Smooth muscle cell (in vitro differentiated cells): Measurements from ENCODE around the gene FAM120AOS. TPM values are rescaled to one million over a fixed set of nuclear protein-coding genes. Genes with fewer than 3 reads are reported as not detected.

ENCODE experiments used
- DNase-seq: peaks from one replicate; lab custom pipeline; 2025; ENCODE audit not compliant: unreplicated experiment; lab: John Stamatoyannopoulos, UW
- H2AFZ ChIP-seq: fragments of 200-600 bp; sonication (generic); 2 replicates; pipeline ENCODE4 v1.6.0; 2016; ENCODE audit warnings: antibody characterized with exemption, low read depth, mild to moderate bottlenecking
- H3F3A ChIP-seq: fragments of 200-600 bp; sonication (generic); 2 replicates; pipeline ENCODE4 v1.6.0; 2017; ENCODE audit warnings: antibody characterized with exemption, low read depth
- H3K27ac ChIP-seq: fragments of 200-600 bp; sonication (generic); 2 replicates; pipeline ENCODE4 v1.5.1; 2016; ENCODE audit warnings: low read depth, mild to moderate bottlenecking
- H3K27me3 ChIP-seq: fragments of 200-600 bp; sonication (generic); 2 replicates; pipeline ENCODE4 v1.6.1; 2016; ENCODE audit warnings: low read depth, mild to moderate bottlenecking
- H3K36me3 ChIP-seq: fragments of 200-600 bp; sonication (generic); 2 replicates; pipeline ENCODE4 v1.5.1; 2016; ENCODE audit warnings: low read depth
- H3K4me1 ChIP-seq: fragments of 200-600 bp; sonication (generic); 2 replicates; pipeline ENCODE4 v1.5.1; 2016; ENCODE audit warnings: low read depth
- H3K4me2 ChIP-seq: fragments of 200-600 bp; sonication (generic); 2 replicates; pipeline ENCODE4 v1.6.0; 2016; ENCODE audit warnings: mild to moderate bottlenecking
- H3K4me3 ChIP-seq: fragments of 200-600 bp; sonication (generic); 2 replicates; pipeline ENCODE4 v1.5.1; 2016; ENCODE audit warnings: mild to moderate bottlenecking
- H3K79me2 ChIP-seq: fragments of 200-600 bp; sonication (generic); 2 replicates; pipeline ENCODE4 v1.6.0; 2016; ENCODE audit warnings: low read depth, mild to moderate bottlenecking
- H3K9ac ChIP-seq: fragments of 200-600 bp; sonication (generic); 2 replicates; pipeline ENCODE4 v1.6.0; 2016; ENCODE audit warnings: low read depth
- H3K9me3 ChIP-seq: fragments of 200-600 bp; sonication (generic); replicated peaks from 2 replicates; pipeline ENCODE4 v1.5.1; 2016; ENCODE audit warnings: low read depth
- H4K20me1 ChIP-seq: fragments of 200-600 bp; sonication (generic); 2 replicates; pipeline ENCODE4 v1.6.0; 2016; ENCODE audit warnings: low read depth
- CTCF ChIP-seq: fragments of 200-600 bp; sonication (generic); IDR thresholded peaks from 2 replicates; pipeline ENCODE4 v1.5.1; 2017; ENCODE audit warnings: borderline replicate concordance, mild to moderate bottlenecking, antibody characterized with exemption; ENCODE audit not compliant: insufficient read depth, poor library complexity, severe bottlenecking
- WGBS: methylation state at CpG from one replicate; pipeline ENCODE4 v1.1.7; 2016; ENCODE audit warnings: low lambda C conversion rate; 5-methylcytosine and 5-hydroxymethylcytosine counted together
- polyA plus RNA-seq: library from polyadenylated mRNA; unstranded; fragments of >200 nt; fragmentation: Nextera tagmentation; extraction: Ambion mirVana; gene quantifications from 2 replicates; pipeline ENCODE4 v1.2.1, GENCODE V29; 2016
- total RNA-seq: library from RNA; depleted of rRNA; stranded (reverse); fragments of >200 nt; gene quantifications from 2 replicates; pipeline ENCODE4 v1.2.3, GENCODE V29; 2014

The FAM120AOS gene
- total and polyA plus RNA-seq, 2 experiments from 2014 or later, result 18.7 to 28.8 TPM

DNA sequence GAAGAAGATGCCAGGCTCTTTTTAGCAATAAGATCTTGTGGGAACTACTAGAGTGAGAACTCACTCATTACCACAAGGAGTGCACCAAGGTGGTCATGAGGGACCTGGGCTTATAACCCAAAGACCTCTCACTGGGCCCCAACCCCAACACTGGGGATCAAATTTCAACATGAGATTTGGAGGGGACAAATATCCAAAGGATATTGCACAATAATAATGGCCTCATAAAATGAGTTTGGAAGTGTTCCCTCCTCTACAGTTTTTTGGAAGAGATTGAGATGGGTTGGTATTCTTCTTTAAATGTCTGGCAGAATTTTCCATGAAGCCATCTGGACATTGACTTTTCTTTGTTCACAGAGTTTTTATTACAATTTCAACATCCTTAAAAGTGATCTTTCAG, 39.9 kb downstream of the FAM120AOS start:
- TF ChIP-seq CTCF, result no peak
- Histone ChIP-seq H3K4me2 (no peak overlapping the region), H3K79me2 (no peaks in the 10 kb centered on the region), H3K9me3 (no peaks in the 10 kb centered on the region), H3K36me3 (no peaks in the 10 kb centered on the region), H3K4me3 (no peak overlapping the region), H4K20me1 (no peaks in the 10 kb centered on the region), H3K9ac (no peak overlapping the region), H3K27ac (no peak overlapping the region), H3K4me1 (no peaks in the 10 kb centered on the region), H3K27me3 (peaks cover 4% of the 10 kb centered on the region), H2AFZ (no peak overlapping the region), H3F3A (no peaks in the 10 kb centered on the region)
- DNase-seq, result no peak

GRCh38 chr9:93406371-93406770, 47.0 kb downstream of the FAM120AOS start:
- no peak overlapping the region for H3K27ac ChIP-seq
- no peaks in the 10 kb centered on the region for H3K9me3 ChIP-seq
- H3K4me1 ChIP-seq, result no peaks in the 10 kb centered on the region
- H3K27me3 ChIP-seq, result peaks cover 11% of the 10 kb centered on the region
- no peak overlapping the region for H3K9ac ChIP-seq
- no peak overlapping the region for H2AFZ ChIP-seq
- no peak overlapping the region for H3K4me3 ChIP-seq
- no peak for TF ChIP-seq CTCF
- no peaks in the 10 kb centered on the region for H3K36me3 ChIP-seq
- no peak overlapping the region for H3K4me2 ChIP-seq
- no peaks in the 10 kb centered on the region for H3K79me2 ChIP-seq
- H3F3A ChIP-seq, result no peaks in the 10 kb centered on the region
- H4K20me1 ChIP-seq, result no peaks in the 10 kb centered on the region
- DNase-seq, result no peak
- WGBS, result 96% methylated on average over 5 of the region's 5 CpGs

DNA sequence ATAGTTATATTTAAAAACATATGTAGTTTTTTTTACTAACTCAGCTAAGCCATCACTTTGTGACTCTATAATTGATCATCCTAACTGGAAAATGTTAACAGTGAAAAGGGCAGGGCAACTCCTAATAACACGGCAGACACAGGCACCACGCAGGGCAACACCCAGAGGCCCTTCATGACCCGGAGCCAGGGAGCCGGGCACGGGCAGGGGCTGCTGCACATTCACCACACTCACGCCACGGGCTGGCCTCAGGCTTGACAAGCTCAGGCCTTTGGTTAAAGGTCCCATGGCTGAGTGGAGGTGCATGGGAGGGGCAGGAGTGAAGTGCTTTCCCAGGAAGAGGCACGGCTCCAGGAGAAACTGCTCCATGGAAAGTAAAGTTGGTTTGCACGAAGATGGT, 54.9 kb downstream of the FAM120AOS start:
- 91% methylated on average over 9 of the region's 9 CpGs for WGBS
- Histone ChIP-seq H3K27me3 (peaks cover 4% of the 10 kb centered on the region), H3K36me3 (no peaks in the 10 kb centered on the region), H3K79me2 (no peaks in the 10 kb centered on the region), H3K9ac (no peak overlapping the region), H3K4me3 (no peak overlapping the region), H3K4me1 (no peaks in the 10 kb centered on the region), H3K4me2 (no peak overlapping the region), H3K27ac (no peak overlapping the region), H4K20me1 (no peaks in the 10 kb centered on the region), H3K9me3 (no peaks in the 10 kb centered on the region), H3F3A (no peaks in the 10 kb centered on the region), H2AFZ (no peak overlapping the region)
- no peak for DNase-seq
- no peak for TF ChIP-seq CTCF

GRCh38 chr9:93397661-93398373, 55.6 kb downstream of the FAM120AOS start:
- H3K27ac ChIP-seq, result no peak overlapping the region
- H3K4me1 ChIP-seq, result no peaks in the 10 kb centered on the region
- WGBS, result 78% methylated on average over 10 of the region's 10 CpGs
- no peaks in the 10 kb centered on the region for H3K79me2 ChIP-seq
- no peak overlapping the region for H3K4me3 ChIP-seq
- no peaks in the 10 kb centered on the region for H3F3A ChIP-seq
- no peak overlapping the region for H3K4me2 ChIP-seq
- no peaks in the 10 kb centered on the region for H4K20me1 ChIP-seq
- H3K36me3 ChIP-seq, result no peaks in the 10 kb centered on the region
- no peak overlapping the region for H2AFZ ChIP-seq
- TF ChIP-seq CTCF, result no peak
- no peak for DNase-seq
- H3K9me3 ChIP-seq, result no peaks in the 10 kb centered on the region
- H3K27me3 ChIP-seq, result peaks cover 4% of the 10 kb centered on the region
- no peak overlapping the region for H3K9ac ChIP-seq
